GM18868 (cell line): ENCODE results near the gene LAMC3.
"Not testable (repeated sequence)": the region's sequence is repeated elsewhere in the genome, so short reads cannot be mapped to it uniquely, and the experiment has no call there.

Experiments
- ATAC-seq: cut with Tn5 transposase; IDR thresholded peaks from one replicate; pipeline ENCODE4 v1.9.1; 2021; ENCODE audit warnings: mild to moderate bottlenecking, moderate library complexity; ENCODE audit not compliant: unreplicated experiment

LAMC3 gene

DNA sequence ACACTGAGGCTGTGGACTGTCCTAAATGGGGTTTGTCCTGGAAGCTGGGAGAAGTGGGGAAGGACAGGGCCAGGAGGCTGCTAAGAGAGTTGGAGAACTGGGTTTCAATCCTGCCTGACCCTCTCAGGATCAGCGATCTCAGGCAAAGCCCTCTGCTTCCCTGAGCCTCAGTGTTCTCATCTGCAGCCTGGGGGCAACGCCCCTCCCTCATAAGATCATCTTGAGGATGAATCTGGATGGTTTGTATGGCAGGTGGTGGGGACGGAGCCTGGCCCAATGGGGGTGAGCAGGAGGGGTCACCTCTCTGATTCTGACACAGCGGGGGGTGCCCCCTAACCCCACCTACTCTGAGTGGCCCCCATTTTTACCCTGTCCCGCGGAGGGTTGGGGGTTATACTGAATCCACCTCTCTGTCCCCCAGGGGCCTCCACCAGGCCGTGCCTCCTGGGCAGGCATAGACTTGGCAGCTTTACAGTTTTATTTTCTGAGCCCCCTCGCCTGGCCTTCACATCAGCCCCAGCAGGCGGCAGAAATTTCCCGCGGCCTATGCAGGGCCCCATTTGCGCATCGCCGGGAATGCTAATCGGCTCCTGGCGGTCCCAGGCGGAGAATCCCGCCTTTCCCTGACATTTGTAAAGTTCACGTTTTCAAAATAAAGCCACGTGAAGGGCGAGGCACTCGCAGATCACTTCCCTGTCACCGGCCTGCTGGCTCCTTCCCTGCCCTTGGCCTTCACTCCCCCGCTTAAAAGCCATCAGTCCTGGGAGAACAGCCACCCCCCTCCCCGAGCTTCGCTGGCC lies 17.8 kb upstream of the LAMC3 start:
- ATAC-seq = no peak

DNA sequence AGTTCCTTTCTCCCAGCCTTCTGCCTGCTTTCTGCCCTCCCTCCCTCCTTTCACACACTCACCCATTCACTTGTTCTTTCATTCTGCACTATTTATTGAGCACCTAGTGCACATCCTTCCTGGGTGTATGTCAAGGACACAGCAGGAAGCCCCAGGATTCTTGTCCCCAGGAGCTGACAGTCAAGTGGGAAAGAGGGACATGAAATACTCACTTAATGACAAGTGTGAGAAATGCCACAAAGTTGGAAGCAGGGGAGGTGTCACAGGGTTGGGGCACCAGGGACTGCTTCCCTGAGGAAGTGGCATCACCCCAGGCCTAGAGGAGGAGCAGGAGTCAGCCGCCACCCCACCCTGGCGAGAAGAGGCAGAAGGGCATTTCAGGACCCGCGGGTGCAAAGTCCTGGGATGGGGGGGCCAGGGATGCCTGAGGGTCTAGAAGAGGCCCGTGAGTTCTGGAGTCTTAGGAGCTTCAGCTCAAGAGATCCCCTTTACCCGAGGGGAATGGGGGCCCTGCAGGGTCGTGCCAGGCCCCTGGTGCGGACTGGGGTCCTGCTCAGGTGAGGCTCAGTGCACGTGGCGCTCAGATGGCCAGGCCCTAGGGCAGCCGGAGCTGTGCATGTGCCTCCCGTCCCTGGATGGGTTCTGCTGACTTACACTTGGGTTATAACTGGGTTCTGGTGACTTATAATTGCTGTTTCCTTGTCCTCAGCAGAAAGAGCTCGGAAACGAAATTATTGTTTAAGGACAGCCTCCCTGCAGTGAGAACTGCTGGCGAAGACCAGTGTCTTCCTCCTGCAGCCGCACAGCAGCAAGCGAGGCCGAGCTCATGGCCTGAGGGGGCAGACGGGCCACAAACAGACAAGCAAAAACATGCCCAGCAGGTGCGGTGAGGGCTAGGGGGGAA lies 16.9 kb upstream of the LAMC3 start:
- ATAC-seq = no peak

DNA sequence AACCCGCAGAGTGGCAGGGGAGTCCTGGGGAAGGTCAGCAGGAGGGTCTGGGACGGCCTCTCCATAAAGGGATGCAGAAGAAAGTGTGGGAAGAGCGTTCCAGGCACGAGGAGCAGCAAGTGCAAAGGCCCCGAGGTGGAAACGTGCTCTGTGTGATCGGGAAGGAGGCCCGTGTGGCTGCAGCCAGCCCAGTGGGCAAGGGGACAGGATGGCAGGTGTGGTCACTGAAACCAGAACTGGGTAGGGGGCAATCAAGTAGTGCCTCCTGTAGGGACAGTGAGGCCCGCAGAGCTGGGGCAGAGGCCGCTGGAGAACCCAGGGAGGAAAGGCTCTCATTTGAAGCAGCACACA lies 16.3 kb upstream of the LAMC3 start:
- no peak for ATAC-seq

DNA sequence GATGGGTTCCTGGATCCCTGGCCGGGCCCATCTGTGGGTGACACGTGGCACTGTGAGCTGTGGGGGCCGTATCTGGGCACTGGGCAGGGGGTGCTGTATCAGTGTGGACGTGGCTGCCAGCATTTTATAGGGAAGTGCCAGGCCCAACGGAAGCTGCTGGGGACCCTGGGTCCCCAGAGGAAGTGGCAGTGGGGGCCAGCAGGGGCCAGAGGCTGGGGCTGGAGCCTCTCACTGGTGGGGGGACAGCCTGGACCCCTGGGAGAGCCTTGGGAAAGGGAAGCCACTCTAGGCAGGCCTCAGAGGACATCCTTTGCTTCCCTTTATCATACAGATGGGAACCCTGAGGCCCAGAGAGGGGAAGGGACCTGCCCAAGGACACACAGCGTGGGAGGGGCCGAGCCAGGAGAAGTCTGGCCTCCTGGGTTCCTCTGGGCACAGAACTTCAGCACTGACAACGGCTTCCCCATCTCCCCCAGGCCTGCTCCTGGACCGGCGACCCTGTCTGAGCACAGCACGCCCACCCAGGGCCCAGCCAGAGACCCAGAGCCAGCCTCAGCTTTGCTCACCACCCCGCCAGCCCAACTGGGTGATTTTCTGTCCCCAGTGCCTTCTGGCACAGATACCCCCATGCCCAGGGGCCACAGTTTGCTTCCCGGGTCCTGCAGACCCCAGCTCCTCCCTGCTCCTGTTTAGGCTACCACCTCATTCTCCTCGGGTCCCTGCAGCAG lies 15.5 kb upstream of the LAMC3 start:
- ATAC-seq = no peak

DNA sequence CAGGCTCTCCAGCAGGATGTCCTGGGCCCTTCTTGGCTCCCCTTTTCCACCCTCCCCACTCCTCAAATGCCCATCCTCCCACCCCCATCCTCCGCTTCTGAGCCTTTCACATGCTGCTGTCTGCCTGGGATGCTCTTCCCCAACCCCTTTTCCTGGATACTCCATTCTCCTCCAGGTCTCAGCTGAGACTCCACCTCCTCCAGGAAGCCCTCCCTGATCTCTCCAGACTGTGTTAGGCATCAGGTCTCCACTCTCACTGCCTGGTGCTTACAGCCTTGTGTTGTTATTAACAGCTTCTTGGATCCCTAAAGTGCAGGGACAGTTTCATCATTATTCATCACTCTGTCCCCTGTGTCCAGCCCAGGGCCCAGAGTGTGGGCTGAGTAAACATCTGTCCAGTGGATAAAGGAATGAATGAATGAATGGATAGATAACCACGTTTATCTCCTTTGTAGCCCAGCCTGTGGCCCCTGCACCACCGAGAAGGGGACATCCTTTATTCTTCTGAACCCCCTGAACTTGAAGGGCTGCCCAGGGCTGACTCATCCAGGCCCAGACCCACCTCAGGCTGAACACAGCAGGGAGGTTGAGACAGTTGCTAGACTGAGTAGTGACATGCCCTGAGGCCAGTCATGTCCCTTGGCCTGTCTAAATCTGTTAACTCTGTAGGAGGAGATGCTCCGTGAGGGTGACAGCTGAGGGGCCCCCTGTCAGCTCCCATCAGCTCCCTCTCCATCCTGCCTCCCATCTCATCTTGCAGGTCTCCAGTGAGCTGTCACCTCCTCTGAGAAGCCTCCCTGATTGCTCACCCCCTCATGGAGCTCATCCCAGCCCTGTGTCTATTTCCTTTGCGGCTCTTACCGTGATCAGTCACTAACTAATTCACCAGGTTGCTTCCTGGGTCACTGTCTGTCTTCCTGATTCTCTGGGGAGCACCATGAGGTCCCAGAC lies 14.6 kb upstream of the LAMC3 start:
- ATAC-seq = no peak

DNA sequence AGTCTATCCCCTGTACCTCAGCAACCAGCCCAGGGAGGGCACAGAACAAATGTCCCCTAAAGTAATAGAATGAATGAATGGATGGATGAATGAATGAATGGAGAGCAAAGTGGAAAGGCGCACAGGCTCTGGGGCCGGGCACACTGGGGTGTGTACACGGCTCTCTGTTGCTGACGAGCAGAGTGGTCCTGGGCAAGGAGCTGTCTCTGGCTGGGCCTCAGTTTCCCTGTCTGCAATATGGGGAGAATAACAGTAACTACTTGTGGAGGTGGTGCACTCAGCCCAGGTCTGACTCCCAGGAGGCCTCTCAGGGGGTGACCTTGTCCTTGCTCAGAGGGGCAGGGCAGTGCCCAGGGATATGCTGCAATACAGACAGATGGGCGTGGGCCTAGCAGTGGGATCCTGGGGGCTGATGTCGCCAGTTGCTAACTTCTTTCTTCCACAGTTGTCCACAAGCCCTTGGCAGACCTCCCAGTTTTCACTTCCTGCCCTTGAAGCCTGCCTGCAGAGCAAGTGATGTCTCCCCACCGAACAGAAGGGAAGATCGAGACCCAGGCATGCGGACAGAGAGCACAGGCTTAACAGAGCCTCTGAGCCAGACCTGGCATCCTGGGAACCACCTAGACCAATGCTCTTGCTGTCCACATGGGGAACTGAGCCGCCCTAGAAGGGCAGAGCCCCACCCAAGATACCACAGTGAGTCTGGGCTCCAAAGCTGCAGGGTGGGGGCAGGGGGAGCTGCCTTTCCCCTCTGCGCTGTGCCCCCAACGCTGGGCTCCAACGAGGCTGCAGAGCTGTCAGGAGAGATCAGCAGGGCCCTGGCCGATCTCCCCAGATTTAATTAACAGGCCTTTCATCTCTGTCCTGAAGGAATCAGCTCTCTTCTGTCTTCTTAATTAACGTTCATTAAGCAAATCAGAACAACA lies 13.6 kb upstream of the LAMC3 start:
- ATAC-seq = no peak

DNA sequence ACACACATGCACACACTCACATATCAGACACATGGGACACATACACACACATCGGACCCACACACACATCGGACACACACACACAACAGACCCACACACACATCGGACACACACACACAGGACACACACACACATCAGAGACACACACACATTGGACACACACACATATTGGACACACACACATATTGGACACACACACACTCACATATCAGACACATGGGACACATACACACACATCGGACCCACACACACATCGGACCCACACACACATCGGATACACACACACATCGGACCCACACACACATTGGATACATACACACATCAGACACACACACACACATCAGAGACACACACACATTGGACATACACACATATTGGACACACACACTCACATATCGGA lies 12.8 kb upstream of the LAMC3 start:
- ATAC-seq = no peak

DNA sequence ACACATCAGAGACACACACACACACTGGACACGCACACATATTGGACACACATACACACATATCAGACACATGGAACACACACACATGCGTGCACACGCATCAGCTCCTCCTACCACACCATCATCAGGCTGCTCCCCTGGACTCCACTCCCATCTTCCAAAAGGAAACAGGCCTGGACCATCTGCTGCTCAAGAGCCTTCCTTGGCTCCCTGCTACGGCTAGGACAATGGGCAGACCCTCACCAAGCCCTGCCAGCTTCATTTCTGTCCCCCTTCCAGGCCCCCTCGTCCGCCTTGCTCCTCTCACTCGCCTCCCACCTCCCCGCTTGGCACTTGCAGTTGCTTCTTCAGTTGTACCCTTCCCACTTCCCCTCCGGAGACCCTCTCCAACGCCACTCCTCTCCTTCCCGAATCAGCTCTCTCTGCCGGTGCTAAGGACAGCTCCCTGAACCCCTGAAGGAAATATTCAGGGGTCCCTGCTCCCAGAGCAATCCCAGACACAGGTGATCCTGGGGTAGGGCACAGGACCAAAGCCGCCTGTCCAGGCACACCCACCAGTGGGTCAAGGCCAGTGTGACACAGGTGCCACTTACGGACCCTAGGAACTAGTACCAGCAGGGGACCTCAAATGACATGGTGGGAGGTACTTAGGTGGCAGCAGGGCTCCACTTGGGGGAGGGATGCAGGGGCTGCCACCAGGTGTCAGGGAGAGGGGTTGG lies 12.1 kb upstream of the LAMC3 start:
- ATAC-seq = no peak

DNA sequence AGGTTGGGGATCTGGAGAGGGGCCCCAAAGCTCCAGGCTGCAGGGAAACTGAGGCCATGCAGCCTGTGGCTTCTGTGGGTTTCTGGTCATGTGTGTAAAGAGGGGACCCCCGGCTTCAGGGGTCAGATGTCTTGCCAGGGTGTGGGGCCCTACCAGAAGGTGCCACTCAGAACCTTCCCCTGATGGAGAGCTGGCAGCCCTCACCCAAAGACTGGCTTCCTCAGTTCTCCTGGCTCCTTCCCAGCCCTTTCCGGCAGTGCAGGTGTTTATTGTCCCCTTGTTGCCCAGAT lies 11.6 kb upstream of the LAMC3 start:
- no peak for ATAC-seq

DNA sequence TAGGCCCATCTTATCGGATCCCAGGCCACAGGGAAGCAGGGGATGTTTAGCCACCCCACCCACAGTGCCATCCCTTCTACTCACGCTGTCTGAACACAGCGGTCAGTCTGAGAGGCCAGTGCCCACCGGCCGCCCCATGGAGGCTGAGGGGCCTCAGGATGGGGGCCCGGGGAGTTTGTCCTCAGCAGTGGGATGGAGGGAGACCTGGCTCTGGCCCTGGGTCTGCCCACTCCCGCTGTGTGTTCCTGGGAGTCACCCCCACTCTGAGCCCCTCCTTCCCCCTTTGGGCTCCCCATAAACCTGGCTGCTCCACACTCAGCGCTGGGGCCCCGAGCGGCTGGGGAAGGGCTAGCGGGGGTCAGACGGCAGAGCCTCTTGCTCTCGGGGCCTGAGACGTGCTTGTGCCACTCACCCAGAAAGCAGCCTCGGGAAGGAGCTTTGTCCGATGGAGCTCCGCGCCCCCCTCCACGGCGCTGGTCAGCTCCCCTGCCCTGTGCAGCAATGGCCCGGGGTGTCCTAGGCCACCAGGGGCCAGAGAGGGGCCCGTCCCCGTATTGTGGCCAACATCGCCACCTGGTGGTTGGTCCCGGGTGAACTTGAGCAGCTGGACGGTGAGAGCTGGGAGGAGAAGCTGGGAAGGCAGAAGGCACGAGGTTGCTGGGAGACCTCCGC lies 10.9 kb upstream of the LAMC3 start:
- no peak for ATAC-seq

DNA sequence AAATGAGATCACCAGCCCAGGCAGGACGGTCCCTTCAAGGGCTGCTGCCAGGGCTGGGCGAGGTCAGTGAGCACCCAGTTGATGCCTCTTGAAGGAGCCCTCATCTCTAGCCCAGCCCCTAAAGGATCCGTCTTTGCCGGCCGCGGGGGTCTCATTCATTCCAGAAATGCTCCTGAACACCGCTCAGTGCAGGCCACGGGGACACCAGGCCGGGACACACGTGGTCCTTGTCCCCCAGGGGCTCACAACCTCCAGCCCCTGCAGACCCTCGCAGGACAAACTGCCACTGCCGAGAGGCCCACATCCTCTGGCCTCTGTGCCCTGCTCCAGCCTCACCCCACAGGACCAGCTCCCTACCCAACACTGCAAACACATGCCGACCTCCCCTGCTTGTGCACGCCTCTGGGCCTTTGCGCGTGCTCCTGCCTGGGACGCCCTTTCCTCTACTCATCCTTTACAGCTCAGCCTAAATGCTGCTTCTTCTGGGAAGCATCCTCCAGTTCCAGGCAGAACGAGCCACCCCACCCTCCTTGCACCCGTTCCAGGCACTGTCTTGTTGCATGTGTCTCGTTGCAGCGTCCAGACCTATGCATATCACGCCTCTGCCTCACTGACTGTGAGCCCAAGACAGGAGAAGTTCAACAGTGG lies 10.3 kb upstream of the LAMC3 start:
- ATAC-seq = no peak

DNA sequence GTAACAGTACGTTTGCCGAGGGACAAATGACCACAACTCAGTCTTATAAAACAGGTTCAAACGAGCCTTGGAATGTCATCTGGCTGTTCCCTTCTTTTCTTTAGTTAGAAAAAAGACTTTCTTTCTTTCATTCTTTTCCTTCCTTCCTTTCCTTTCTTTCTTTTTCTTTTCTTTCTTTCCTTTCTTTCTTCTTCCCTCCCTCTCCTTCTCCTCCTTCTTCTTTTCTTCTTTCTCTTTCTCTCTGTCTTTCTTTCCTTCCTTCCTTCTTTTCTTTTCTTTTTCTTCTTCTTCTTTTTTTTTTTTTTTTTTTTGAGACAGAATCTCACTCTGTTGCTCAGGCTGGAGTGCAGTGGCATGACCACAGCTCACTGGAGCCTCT lies 9.7 kb upstream of the LAMC3 start:
- no peak for ATAC-seq

DNA sequence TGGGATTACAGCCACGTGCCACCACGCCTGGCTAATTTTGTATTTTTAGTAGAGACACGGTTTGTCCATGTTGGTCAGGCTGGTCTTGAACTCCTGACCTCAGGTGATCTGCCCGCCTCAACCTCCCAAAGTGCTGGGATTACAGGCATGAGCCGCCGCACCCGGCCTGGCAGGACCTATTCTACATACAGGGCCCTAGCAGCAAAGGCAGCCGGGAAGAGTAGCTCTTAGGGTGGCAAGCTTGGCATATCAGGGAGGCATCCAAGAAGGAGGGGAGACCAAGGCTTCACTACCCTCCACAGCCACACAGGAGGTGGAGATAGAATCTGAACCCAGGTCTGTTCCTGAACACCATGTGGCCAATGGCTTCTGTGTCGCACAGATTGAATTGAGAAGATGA lies 8.4 kb upstream of the LAMC3 start:
- not testable (repeated sequence) for ATAC-seq

DNA sequence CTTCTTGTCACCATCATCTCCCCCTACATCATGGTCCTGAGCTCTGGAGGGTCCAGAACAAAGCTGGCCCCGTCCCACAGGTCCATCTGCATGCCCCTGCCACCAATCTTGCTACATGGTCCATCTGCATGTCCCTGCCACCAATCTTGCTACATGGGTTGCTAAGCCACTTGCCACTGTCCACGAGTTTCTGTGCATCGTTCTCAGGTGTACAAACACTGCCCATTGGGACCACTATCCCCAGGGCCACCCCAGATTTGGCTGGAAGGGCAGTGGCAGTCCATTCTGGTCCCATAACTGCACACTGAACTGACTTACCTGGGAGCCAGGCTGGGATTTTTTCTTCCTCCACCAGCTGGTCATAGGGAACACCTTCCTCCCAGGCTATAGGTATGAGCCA lies 8.0 kb upstream of the LAMC3 start:
- ATAC-seq = no peak

DNA sequence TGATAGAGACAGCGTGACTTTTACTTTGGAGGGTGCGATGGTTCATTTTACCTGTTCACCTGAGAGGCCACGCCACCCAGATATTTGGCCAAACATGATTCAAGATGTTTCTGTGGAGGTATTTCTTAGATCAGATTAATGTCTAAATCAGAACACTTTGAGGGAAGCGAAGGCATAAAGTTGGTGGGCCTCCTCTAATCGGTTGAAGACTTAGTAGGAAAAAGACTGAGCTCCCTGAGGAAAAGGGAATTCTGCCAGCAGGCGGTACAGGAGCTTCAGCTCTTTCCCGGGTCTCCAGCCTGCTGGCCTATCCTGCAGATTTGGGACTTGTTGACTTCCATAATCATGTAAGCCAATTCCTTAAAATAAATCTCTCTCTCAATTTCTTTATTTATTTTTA lies 7.0 kb upstream of the LAMC3 start:
- no peak for ATAC-seq

DNA sequence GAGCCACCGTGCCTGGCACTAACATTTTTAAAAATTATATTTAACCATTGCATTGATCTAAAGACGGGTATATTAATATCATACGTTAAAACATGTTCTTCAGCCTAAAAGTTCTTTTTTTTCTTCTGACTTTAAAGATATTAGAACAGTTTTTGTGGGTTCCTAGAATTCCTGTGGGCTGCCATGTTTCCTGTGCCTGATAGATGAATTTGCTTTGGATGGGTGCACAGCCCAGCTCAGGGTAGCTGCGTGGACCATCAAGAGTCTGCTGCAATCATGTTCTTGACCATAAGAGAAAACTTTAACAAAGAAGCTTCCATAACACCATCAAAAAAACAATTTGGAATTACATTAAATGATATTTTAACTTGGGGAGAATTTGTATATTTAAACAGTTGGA lies 2.4 kb upstream of the LAMC3 start:
- ATAC-seq = no peak

DNA sequence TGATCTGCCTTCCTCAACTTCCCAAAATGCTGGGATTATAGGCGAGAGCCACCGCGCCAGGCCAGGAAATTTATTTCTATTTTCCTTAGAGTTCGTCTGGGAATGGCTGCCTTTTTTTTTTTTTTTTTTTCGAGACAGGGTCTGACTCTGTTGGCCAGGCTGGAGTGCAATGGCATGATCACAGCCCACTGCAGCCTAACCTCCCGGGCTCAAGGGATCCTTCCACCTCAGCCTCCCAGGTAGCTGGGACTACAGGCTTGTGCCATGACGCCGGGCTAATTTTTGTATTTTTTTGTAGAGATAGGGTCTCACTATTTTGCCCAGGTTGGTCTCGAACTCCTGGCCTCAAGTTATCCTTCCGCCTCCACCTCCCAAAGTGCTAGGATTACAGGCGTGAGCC lies 888 bp upstream of the LAMC3 start:
- no peak for ATAC-seq

DNA sequence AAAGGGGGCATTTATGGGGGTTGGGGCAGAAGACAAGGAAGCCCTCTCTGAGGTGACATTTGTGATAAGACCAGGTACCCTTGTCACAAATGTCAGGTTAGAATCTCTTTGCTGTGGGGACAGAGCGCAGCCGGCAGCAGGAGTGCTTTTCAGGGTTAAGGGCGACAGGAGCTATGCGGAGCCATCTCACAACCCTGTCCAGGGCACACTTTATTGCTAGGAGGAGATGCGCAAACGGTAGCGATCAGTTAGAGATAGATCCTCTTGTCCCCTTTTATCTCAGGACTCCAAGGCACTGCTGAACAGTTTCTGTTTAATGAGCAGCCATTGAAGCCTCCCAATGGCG lies 438 bp upstream of the LAMC3 start:
- no peak for ATAC-seq
